Stimulated activated CD4-positive, alpha-beta T cell treated with anti-CD3 and anti-CD28 coated beads, Interleukin-4, amount 100 ng/mL, for 24 hours (primary cell): ENCODE results near the gene RNF227.

Experiments used
- DNase-seq: peaks from one replicate; pipeline ENCODE4 v3.0.0-alpha.2; 2020

The RNF227 gene

GRCh38 chr17:7929158-7930023 is 13.3 kb upstream of the RNF227 start, which contains the start of gene KCNAB3:
Gene KCNAB3 (minus strand): TSS chr17:7929856. CDS start chr17:7929435, 421 bp downstream.
- DNase-seq, result peak; percentile 56

GRCh38 chr17:7927596-7927995 is 11.5 kb upstream of the RNF227 start:
- DNase-seq, result no peak

DNA sequence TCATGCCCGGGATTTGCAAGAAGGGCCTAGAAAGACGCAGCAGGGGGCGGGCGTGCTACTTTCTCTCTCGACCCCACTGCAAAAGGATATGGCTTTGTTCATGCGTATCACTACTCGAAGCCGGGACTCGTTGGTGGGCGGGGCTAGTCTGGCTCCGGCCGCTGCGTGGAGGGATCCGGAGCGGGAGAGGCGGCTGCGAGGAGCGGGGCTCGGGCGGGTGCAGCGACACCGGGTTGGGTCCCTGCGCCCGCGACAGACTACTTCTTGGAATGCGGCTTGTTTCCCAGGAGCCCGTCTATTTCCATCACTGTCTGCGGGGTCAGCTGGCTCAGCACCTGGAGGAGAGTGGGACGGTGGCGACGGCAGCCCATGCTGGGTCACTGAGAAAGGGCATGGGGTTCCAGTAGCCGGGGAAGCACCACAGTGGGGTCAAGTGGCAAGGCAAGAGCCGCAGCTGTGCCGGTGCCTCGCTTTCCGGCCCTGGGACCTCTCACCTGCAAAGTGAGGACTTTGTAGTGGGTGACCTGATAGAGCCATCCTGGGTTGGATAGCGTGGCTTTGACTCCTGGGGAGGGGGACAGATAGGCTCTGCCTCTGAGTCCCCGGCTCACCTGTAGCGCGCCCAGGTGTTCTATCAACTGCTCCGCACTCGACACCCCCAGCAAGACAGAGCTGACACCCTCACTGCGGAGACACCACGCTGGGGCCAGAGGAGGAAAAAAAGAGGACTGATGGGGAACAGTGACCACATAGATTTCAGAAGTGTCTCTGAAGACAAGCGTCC is 6.9 kb upstream of the RNF227 start:
- DNase-seq, result peak; percentile 85

- no peak for DNase-seq
Measured at GRCh38 chr17:7922269-7922844, 6.3 kb upstream of the RNF227 start.

GRCh38 chr17:7916808-7917207 is 719 bp upstream of the RNF227 start:
- DNase-seq, result no peak

GRCh38 chr17:7916385-7916682 is 245 bp upstream of the RNF227 start:
- no peak for DNase-seq

GRCh38 chr17:7915179-7915610 is 894 bp downstream of the RNF227 start:
- DNase-seq, result no peak

DNA sequence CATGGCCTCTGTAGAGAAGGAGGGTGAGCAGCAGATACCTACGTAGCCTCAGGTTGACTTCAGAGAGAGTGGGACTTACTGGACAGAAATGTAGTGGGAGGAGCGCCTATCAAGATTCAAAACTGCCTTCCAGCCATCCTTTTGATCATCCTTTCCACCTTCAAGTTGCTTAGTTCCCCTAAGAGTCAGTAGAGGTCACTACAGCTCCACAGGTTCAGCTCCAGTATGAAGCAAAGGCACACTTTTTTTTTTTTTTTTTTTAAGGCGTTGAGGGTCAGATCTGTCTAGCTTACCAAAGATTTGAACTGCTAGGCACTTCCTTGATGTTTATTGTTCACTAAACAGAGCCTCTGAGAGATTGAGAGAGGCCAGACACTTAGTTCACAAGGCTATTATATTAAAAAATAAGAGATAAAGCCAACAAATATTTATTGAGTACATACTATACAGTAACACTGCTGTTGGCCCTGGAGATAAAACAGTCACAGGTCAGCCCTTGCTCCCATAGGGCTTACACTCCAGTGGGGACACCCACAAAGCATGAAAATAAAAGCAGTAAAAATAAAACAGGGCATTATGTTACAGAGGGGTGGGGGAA is 3.1 kb downstream of the RNF227 start:
- peak; percentile 62 for DNase-seq

GRCh38 chr17:7911116-7911515 is 5.0 kb downstream of the RNF227 start:
- no peak for DNase-seq

DNA sequence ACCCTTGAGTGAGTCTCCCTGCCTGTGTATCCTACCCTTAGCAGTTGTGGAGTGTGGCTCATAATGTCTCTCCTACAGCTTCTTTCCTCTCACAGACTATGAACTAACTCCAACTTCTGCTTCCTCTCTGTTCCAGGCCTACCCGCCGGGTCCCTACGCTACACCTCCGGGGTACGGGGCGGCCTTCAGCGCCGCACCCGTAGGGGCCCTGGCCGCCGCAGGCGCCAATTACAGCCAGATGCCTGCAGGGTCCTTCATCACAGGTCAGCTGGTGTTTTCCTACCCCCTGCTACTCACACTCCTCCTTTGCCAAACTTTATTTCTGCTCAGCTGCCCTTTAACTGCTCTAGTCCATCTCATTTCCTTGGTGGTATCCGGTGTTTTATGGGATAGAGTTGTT is 5.4 kb downstream of the RNF227 start:
- no peak for DNase-seq

- no peak for DNase-seq
Measured at GRCh38 chr17:7910281-7910680, 5.8 kb downstream of the RNF227 start.

DNA sequence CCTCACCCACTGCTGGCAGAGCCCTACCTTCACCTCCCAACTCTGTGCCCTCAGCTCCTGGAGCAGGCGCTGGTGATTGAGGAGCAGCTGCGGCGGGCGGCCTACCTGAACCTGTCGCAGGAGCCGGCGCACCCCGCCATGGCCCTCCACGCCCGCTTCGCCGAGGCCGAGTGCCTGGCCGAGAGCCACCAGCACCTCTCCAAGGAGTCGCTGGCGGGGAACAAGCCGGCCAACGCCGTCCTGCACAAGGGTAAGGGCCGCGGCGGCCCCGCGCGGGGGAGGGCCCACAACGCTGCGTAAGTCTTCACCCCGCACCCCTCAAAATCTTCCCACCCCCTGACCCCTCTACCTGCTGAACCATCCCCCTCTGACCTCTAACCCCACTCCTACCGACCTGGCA is 7.0 kb downstream of the RNF227 start:
- DNase-seq, result no peak

- DNase-seq, result no peak
Measured at GRCh38 chr17:7903154-7904103, 12.7 kb downstream of the RNF227 start.

GRCh38 chr17:7897773-7898172 is 18.3 kb downstream of the RNF227 start:
- peak; percentile 25 for DNase-seq

GRCh38 chr17:7897090-7897489 is 19.0 kb downstream of the RNF227 start:
- DNase-seq, result no peak

- DNase-seq, result no peak
Measured at GRCh38 chr17:7894866-7895265, 21.2 kb downstream of the RNF227 start.

DNA sequence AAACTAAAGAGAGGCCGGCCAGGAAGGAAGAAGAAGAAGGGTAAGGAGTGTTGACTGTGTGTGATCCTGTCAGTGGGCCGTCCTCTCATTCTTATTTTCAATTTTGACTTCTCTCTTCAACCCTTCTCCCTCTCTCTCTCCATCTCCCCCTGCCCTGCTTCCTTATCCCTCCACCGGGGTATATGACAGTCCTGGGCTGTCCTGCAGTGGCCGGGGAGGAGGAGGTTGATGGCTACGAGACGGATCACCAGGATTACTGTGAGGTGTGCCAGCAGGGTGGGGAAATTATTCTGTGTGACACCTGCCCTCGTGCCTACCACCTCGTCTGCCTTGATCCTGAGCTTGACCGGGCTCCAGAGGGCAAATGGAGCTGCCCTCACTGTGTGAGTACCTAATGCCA is 21.9 kb downstream of the RNF227 start:
- no peak for DNase-seq

GRCh38 chr17:7893187-7893880 is 22.8 kb downstream of the RNF227 start:
- DNase-seq, result no peak

DNA sequence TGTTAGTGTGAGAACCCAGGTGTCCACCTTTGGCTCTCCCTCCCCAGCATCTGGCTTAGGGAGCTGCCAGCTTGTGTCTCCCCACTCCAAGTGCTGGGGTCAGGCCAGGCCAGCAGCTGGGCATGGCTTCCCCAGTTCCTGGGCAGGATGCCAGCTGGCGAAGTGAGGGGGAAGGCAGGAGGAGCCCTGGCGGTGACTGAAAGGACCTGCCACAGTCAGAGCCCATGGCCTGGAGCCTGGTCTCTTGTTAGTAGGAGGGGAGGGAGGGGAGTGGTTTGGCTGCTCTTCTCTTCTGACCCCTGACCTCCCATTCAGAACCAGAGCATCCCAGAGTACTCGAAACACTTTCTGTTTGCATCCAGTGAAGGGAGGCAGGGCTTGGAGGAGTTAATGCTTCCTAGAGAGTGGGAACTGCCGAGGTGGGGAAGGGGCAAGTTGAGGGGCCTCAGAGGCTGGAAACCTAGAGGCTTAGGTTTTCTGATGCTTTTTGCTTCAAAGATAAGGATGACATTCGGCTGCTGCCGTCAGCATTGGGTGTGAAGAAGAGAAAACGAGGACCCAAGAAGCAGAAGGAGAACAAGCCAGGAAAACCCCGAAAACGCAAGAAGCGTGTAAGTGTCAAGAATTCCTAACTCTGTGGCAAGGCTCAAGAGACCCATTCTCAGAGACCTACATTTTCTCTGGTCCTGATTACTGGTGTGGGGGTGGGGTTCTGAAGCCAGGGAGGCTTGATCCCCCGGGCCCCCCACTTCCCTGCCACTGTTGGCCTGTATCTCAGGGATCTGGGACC is 26.7 kb downstream of the RNF227 start:
- peak; percentile 35 for DNase-seq

DNA sequence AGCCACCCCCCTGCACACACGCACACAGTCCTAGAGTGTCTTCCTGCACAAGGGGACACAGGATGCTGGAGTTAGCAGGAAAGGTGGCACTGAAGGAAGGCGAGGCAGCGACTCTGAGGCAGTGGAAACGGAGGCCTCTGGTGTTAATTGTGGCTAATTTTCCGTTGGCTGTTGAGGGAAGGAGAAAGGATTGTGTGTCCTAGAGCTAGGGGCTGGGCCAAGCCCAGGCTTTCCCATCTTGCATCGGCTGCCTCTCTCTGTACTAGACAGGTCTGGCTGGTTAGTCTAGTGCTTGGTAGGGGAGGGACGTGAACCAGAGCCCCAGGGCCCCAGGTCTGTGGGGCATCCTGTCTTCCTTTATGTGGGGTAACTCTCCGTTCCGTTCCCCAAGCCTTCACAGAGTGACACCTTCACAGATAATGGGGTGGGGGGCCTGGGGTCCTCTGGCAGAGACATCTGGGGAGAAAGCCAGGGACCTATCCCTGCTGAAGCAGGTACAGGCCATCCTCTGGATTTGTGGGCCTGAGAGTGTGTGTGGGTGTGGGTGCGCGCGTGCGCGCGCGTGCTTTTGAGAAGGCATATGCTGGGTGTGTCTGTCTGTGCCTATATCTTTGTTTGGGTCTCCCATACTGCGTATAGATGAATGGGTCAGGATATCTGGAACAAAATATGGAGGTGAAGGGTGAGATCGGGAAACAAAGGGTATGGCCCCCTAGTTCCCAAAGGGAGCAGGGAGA is 27.7 kb downstream of the RNF227 start, which contains the start of gene CHD3:
TSS of gene CHD3 (plus strand) at position 606 of the 737 bp plus-strand sequence. CDS start 212 bp downstream, outside the sequence.
- peak; percentile 61 for DNase-seq
